Stimulated activated CD8-positive, alpha-beta memory T cell treated with anti-CD3 and anti-CD28 coated beads, Interleukin-12 subunit alpha, Interleukin-12 subunit beta, amount 100 ng/mL, for 4 hours (primary cell): ENCODE data around the gene SOAT2.
A peak's percentile ranks its signal among the peaks of the same experiment; 100 is the strongest.

Source experiments
- DNase-seq: peaks from one replicate; pipeline ENCODE4 v3.0.0-alpha.2; 2020; ENCODE audit warnings: low read depth

Gene SOAT2

GRCh38 chr12:53102883-53103807 lies at the start of gene SOAT2:
SOAT2 (plus strand) TSS chr12:53103486; CDS start chr12:53103578, 92 bp downstream.
- peak; percentile 27 for DNase-seq

- peak; percentile 82 for DNase-seq
Measured at GRCh38 chr12:53054112-53054878, 49.0 kb upstream of the SOAT2 start.

- no peak for DNase-seq
Measured at GRCh38 chr12:53055471-53056266, 47.6 kb upstream of the SOAT2 start.

- DNase-seq: no peak
Measured at GRCh38 chr12:53056296-53056695, 47.0 kb upstream of the SOAT2 start.

- no peak for DNase-seq
Measured at GRCh38 chr12:53056901-53057300, 46.4 kb upstream of the SOAT2 start.

GRCh38 chr12:53057816-53058500 lies 45.3 kb upstream of the SOAT2 start:
- no peak for DNase-seq

- no peak for DNase-seq
Measured at GRCh38 chr12:53058674-53059433, 44.4 kb upstream of the SOAT2 start.

- no peak for DNase-seq
Measured at GRCh38 chr12:53059434-53060063, 43.7 kb upstream of the SOAT2 start.

GRCh38 chr12:53060064-53060720 lies 43.1 kb upstream of the SOAT2 start:
- DNase-seq: no peak

GRCh38 chr12:53060721-53061276 lies 42.5 kb upstream of the SOAT2 start:
- no peak for DNase-seq

GRCh38 chr12:53061404-53062010 lies 41.8 kb upstream of the SOAT2 start:
- no peak for DNase-seq

GRCh38 chr12:53062011-53062961 lies 41.0 kb upstream of the SOAT2 start:
- no peak for DNase-seq

GRCh38 chr12:53062977-53063707 lies 40.1 kb upstream of the SOAT2 start:
- no peak for DNase-seq

GRCh38 chr12:53063708-53064612 lies 39.3 kb upstream of the SOAT2 start:
- DNase-seq: no peak

- no peak for DNase-seq
Measured at GRCh38 chr12:53064613-53065436, 38.5 kb upstream of the SOAT2 start.
